Spinal cord (tissue), 10 donors: ENCODE measurements around the gene P2RX4. TPM values are rescaled to one million over a fixed set of nuclear protein-coding genes. Genes with fewer than 3 reads are reported as not detected.
"Not testable (repeated sequence)": the region's sequence is repeated elsewhere in the genome, so short reads cannot be mapped to it uniquely, and the experiment has no call there.

ENCODE experiments used
- DNase-seq, 6 donors: peaks; one replicate each; pipeline versions ENCODE4 v3.0.0 to v3.0.0-alpha.2; 2013 to 2015; ENCODE audit warnings: low spot score in 6 of 6, low read depth in 4 of 6
- H3K27ac ChIP-seq: one replicate; pipeline ENCODE4 v1.5.1; 2013; ENCODE audit warnings: low read depth, low read length, control low read depth
- H3K27me3 ChIP-seq: one replicate; pipeline ENCODE4 v1.6.1; 2013; ENCODE audit warnings: low read length; ENCODE audit not compliant: control insufficient read depth, insufficient read depth
- H3K36me3 ChIP-seq: one replicate; pipeline ENCODE4 v1.6.1; 2013; ENCODE audit warnings: low read length; ENCODE audit not compliant: control insufficient read depth, insufficient read depth
- H3K4me1 ChIP-seq: one replicate; pipeline ENCODE4 v1.6.1; 2013; ENCODE audit warnings: low read length; ENCODE audit not compliant: control insufficient read depth, insufficient read depth
- H3K4me3 ChIP-seq: one replicate; pipeline ENCODE4 v1.5.1; 2013; ENCODE audit warnings: low read depth, low read length, control low read depth
- H3K9me3 ChIP-seq: one replicate; pipeline ENCODE4 v1.6.1; 2013; ENCODE audit warnings: low read length; ENCODE audit not compliant: control insufficient read depth, insufficient read depth
- WGBS: methylation state at CpG from one replicate; pipeline ENCODE4 v1.1.5; 2013; ENCODE audit warnings: missing lambda C conversion rate; ENCODE audit not compliant: insufficient coverage; 5-methylcytosine and 5-hydroxymethylcytosine counted together
- polyA plus RNA-seq, 2 donors: library from polyadenylated mRNA; unstranded; fragments of 120-200 nt; gene quantifications; one replicate each; pipeline ENCODE4 v1.2.1, GENCODE V29; 2013; ENCODE audit not compliant: insufficient read length in 2 of 2
- total RNA-seq, 2 donors: library from RNA; depleted of rRNA in 1 of 2; stranded (reverse); fragments of 120-200 nt in 1 of 2; fragments of >200 nt in 1 of 2; gene quantifications; one replicate each; pipeline versions ENCODE4 v1.2.3 to v1.2.4, GENCODE V29; 2013 to 2014
- donor health status: healthy.

Gene P2RX4
- total and polyA plus RNA-seq, 4 donors = 14.4 to 27.9 (median 18.1) TPM

GRCh38 chr12:121187501-121187900 is 22.4 kb upstream of the P2RX4 start:
- peaks cover 5% of the 10 kb centered on the region for H3K4me1 ChIP-seq
- DNase-seq = no peak
- H3K27me3 ChIP-seq = no peaks in the 10 kb centered on the region
- no CpG with 5 or more reads among the region's 7 CpGs for WGBS
- H3K27ac ChIP-seq = no peak overlapping the region
- no peaks in the 10 kb centered on the region for H3K9me3 ChIP-seq
- H3K4me3 ChIP-seq = no peak overlapping the region
- H3K36me3 ChIP-seq = peaks cover 13% of the 10 kb centered on the region

- H3K36me3 ChIP-seq = peaks cover 13% of the 10 kb centered on the region
- 96% methylated on average over 2 of the region's 2 CpGs for WGBS
- no peaks in the 10 kb centered on the region for H3K27me3 ChIP-seq
- no peak overlapping the region for H3K4me3 ChIP-seq
- H3K9me3 ChIP-seq = no peaks in the 10 kb centered on the region
- H3K27ac ChIP-seq = no peak overlapping the region
- peaks cover 6% of the 10 kb centered on the region for H3K4me1 ChIP-seq
- DNase-seq = no peak
These were observed 21.7 kb upstream of the P2RX4 start for GRCh38 chr12:121188227-121188626.

- Histone ChIP-seq H3K36me3 (peaks cover 12% of the 10 kb centered on the region), H3K27ac (no peak overlapping the region), H3K4me1 (peaks cover 6% of the 10 kb centered on the region), H3K9me3 (no peaks in the 10 kb centered on the region), H3K4me3 (no peak overlapping the region), H3K27me3 (no peaks in the 10 kb centered on the region)
- 70% methylated on average over 1 of the region's 9 CpGs for WGBS
- no peak for DNase-seq
These were observed 20.8 kb upstream of the P2RX4 start for GRCh38 chr12:121189131-121189530.

- Histone ChIP-seq H3K27ac (no peak overlapping the region), H3K4me1 (peaks cover 6% of the 10 kb centered on the region), H3K9me3 (no peaks in the 10 kb centered on the region), H3K36me3 (peaks cover 6% of the 10 kb centered on the region), H3K4me3 (no peak overlapping the region), H3K27me3 (no peaks in the 10 kb centered on the region)
- 91% methylated on average over 5 of the region's 9 CpGs for WGBS
- DNase-seq = no peak
These were observed 20.2 kb upstream of the P2RX4 start for GRCh38 chr12:121189619-121190155.

- no peak overlapping the region for H3K27ac ChIP-seq
- peaks cover 5% of the 10 kb centered on the region for H3K36me3 ChIP-seq
- H3K9me3 ChIP-seq = no peaks in the 10 kb centered on the region
- H3K27me3 ChIP-seq = no peaks in the 10 kb centered on the region
- 100% methylated on average over 1 of the region's 2 CpGs for WGBS
- no peak for DNase-seq
- H3K4me1 ChIP-seq = peaks cover 6% of the 10 kb centered on the region
- H3K4me3 ChIP-seq = no peak overlapping the region
These were observed 19.4 kb upstream of the P2RX4 start for GRCh38 chr12:121190523-121191031.

GRCh38 chr12:121191151-121191550 is 18.8 kb upstream of the P2RX4 start:
- DNase-seq = no peak
- no peaks in the 10 kb centered on the region for H3K27me3 ChIP-seq
- H3K4me1 ChIP-seq = peaks cover 6% of the 10 kb centered on the region
- H3K4me3 ChIP-seq = no peak overlapping the region
- H3K36me3 ChIP-seq = peaks cover under 1% of the 10 kb centered on the region
- WGBS = no CpG with 5 or more reads among the region's 3 CpGs
- H3K9me3 ChIP-seq = no peaks in the 10 kb centered on the region
- H3K27ac ChIP-seq = no peak overlapping the region

- no peak overlapping the region for H3K27ac ChIP-seq
- H3K36me3 ChIP-seq = no peaks in the 10 kb centered on the region
- H3K9me3 ChIP-seq = no peaks in the 10 kb centered on the region
- WGBS = no CpG with 5 or more reads among the region's 6 CpGs
- peaks cover 6% of the 10 kb centered on the region for H3K4me1 ChIP-seq
- no peak for DNase-seq
- H3K4me3 ChIP-seq = no peak overlapping the region
- H3K27me3 ChIP-seq = no peaks in the 10 kb centered on the region
These were observed 13.0 kb upstream of the P2RX4 start for GRCh38 chr12:121196902-121197301.

- H3K27ac ChIP-seq = no peak overlapping the region
- H3K4me1 ChIP-seq = no peaks in the 10 kb centered on the region
- H3K27me3 ChIP-seq = no peaks in the 10 kb centered on the region
- 90% methylated on average over 3 of the region's 7 CpGs for WGBS
- no peak overlapping the region for H3K4me3 ChIP-seq
- no peaks in the 10 kb centered on the region for H3K36me3 ChIP-seq
- no peak for DNase-seq
- H3K9me3 ChIP-seq = no peaks in the 10 kb centered on the region
These were observed 11.0 kb upstream of the P2RX4 start for GRCh38 chr12:121198949-121199348.

GRCh38 chr12:121201140-121201539 is 8.8 kb upstream of the P2RX4 start:
- not testable (repeated sequence) for H3K27ac ChIP-seq, H3K36me3 ChIP-seq, DNase-seq, H3K4me1 ChIP-seq, H3K4me3 ChIP-seq, H3K27me3 ChIP-seq, H3K9me3 ChIP-seq
- no CpG with 5 or more reads among the region's 6 CpGs for WGBS
